ENCODE measurements around the gene SLC7A5.

SLC7A5 gene

DNA sequence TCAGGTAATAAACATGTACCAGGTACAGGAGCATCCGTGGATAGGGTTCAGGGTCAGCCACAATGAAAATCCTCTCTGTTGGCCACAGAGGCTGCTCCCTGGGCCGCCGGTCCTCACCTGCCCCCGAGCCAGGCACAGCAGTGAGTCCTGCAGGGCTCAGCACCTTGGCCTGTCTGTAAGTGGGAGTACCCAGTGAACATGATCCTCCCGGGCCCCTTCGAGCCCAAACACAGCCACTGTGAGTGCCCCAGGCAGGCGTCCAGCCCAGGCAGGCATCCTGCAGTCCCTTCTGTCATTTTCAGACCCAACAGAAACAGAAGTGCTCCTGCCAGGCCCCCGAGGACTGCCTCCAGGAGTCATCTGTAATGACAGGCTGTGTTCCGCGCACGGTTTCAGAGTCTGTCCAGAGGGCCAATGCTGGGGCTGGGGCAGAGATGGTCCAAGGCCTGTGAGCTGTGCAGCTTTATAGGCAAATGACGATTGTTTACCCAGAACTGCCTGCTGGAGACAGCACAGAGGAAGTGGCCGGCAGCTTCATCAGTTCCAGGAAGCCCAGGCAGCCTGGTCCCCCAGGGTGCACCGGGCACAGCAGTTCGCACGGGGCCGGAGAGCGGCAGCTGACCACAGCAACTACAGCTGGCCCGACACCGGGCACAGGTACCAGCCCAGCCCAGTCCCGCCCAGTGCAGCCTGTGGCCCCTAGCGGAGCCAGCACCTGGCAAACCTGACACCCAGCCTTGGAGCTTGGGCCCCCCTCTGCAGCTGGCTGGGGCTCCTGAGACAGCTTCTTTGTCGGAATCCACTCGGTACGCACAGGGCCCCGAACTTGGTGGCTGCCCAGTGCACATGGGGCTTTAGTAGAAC lies 13.2 kb downstream of the SLC7A5 start:
- Histone ChIP-seq H3K9me3 (ENCODE audit: insufficient read depth, low read length, severe bottlenecking) (no peaks in the 10 kb centered on the region), H3K4me2 (ENCODE audit: insufficient read depth, low read length) (peak overlapping the region; percentile 52), H2AFZ (ENCODE audit: low read depth, low read length) (no peak overlapping the region), H3K9ac (ENCODE audit: low read depth, low read length) (no peak overlapping the region; the same call in 1 of the 2 replicates), H3K79me2 (ENCODE audit: insufficient read depth, low read length) (peaks cover 100% of the 10 kb centered on the region), H4K20me1 (ENCODE audit: insufficient read depth, low read length) (peaks cover 97% of the 10 kb centered on the region), H3K4me3 (ENCODE audit: low read depth in 1 of 2, low read length in 2 of 2) (no peak overlapping the region), H3K36me3 (ENCODE audit: insufficient read depth, low read length) (peaks cover 96% of the 10 kb centered on the region), H3K27ac (ENCODE audit: low read length) (peak overlapping the region; percentile 54), H3K27me3 (ENCODE audit: insufficient read depth, low read length, poor library complexity) (no peaks in the 10 kb centered on the region), H3K4me1 (ENCODE audit: insufficient read depth, low read length) (peaks cover 90% of the 10 kb centered on the region)
- DNase-seq, result no peak
- ATAC-seq (ENCODE audit: insufficient read depth, low read depth), result no peak
- TF ChIP-seq EZH2 (IDR thresholded peaks at IDR 0.05; ENCODE audit: borderline replicate concordance, low read depth, low read length, severe bottlenecking), result no peak
- TF ChIP-seq, protein P1, sequence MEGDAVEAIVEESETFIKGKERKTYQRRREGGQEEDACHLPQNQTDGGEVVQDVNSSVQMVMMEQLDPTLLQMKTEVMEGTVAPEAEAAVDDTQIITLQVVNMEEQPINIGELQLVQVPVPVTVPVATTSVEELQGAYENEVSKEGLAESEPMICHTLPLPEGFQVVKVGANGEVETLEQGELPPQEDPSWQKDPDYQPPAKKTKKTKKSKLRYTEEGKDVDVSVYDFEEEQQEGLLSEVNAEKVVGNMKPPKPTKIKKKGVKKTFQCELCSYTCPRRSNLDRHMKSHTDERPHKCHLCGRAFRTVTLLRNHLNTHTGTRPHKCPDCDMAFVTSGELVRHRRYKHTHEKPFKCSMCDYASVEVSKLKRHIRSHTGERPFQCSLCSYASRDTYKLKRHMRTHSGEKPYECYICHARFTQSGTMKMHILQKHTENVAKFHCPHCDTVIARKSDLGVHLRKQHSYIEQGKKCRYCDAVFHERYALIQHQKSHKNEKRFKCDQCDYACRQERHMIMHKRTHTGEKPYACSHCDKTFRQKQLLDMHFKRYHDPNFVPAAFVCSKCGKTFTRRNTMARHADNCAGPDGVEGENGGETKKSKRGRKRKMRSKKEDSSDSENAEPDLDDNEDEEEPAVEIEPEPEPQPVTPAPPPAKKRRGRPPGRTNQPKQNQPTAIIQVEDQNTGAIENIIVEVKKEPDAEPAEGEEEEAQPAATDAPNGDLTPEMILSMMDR (IDR thresholded peaks at IDR 0.05; ENCODE audit: borderline replicate concordance, extremely low read depth, low read length, poor library complexity, severe bottlenecking), result no peak

DNA sequence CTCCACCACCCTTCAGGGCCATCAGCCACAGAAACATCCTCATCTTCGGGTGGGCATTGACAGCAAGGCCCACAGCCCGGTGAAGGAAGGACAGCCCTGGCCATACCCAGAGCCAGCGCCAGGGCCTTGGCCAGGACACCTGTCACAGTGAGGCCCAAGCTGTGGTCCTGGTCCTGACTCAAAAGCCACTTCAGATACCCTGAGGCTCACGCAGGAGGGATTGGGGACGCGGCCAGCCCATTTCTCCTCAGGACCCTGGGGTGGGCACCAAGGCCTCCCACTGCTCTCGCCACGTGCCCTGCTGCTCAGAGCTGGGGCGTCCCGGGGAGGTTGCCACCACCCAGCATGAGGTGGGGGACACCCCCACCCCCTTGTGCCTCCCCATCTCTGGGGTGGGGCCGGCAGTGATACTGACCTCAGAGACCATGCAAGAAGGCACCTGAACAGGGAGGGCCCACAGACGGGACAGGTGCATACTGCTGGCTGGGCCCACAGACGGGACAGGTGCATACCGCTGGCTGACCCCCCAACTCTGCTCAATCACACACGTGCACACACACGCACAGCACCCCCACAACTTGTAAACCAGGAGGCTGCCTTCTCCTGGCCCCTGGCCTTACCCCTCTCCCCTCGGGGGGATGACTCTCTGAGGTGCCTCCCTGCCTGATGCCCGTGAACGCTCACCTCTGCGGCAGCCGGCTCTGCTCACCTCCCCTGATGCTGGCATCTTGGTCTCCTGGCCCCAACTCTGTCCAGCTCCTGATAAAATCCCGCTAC lies 14.2 kb downstream of the SLC7A5 start:
- no peak for TF ChIP-seq EZH2 (IDR thresholded peaks at IDR 0.05; ENCODE audit: borderline replicate concordance, low read depth, low read length, severe bottlenecking)
- TF ChIP-seq, protein P1 (IDR thresholded peaks at IDR 0.05; ENCODE audit: borderline replicate concordance, extremely low read depth, low read length, poor library complexity, severe bottlenecking), result no peak
- H3K36me3 ChIP-seq (ENCODE audit: insufficient read depth, low read length), result peaks cover 98% of the 10 kb centered on the region
- no peak overlapping the region for H2AFZ ChIP-seq (ENCODE audit: low read depth, low read length)
- DNase-seq (no peak), ATAC-seq (ENCODE audit: insufficient read depth, low read depth) (no peak)
- peak overlapping the region; percentile 52 for H3K4me2 ChIP-seq (ENCODE audit: insufficient read depth, low read length)
- no peak overlapping the region for H3K4me3 ChIP-seq (ENCODE audit: low read depth in 1 of 2, low read length in 2 of 2)
- H3K79me2 ChIP-seq (ENCODE audit: insufficient read depth, low read length), result peaks cover 100% of the 10 kb centered on the region
- H4K20me1 ChIP-seq (ENCODE audit: insufficient read depth, low read length), result peaks cover 98% of the 10 kb centered on the region
- peaks cover 84% of the 10 kb centered on the region for H3K4me1 ChIP-seq (ENCODE audit: insufficient read depth, low read length)
- peak overlapping the region; percentile 7; the same call in 1 of the 2 replicates for H3K9ac ChIP-seq (ENCODE audit: low read depth, low read length)
- H3K27me3 ChIP-seq (ENCODE audit: insufficient read depth, low read length, poor library complexity), result no peaks in the 10 kb centered on the region
- H3K27ac ChIP-seq (ENCODE audit: low read length), result peak overlapping the region; percentile 85
- H3K9me3 ChIP-seq (ENCODE audit: insufficient read depth, low read length, severe bottlenecking), result no peaks in the 10 kb centered on the region

DNA sequence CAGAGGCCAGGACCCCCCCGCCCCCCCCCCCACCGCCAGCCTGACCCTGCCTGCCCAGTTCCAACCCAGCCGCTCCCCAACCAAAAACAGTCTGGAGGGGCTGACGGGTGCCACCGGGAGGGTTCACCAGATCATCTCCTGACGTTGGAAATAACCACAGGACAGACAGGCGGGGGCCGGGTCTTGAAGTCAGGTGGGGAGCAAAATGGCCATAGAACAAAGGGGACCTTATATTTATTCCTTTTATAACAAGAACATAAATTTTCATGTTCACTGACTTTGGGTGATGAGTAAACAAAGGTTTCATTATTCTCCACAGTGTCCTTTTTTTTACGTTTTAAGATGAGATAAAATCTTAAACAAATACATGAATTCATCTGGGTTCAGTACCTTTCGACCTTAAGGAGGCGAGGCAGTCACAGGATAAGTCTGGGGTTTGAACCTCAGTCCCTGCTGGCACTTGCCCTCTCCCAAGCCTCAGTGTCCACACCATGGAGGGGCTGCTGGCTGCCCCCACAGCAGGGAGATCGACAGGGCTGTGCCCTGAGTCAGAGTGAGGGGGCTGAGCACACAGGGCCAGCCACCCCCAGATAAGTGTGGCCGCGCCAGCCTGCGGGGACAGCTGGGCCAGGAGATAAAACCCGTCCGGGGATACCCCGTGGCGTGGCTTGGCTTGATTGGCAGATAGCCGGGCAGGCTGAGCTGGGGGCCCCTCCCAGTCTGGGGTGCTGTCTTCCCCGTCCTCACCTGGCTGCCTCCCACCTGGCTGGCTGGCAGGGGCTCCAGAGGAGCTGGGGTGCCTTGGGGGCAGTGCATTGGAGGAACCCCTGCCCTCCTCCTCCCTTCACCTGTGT lies 15.0 kb downstream of the SLC7A5 start:
- peak overlapping the region; percentile 29 for H3K9ac ChIP-seq (ENCODE audit: low read depth, low read length)
- no peak overlapping the region; a peak in 1 of 4 replicates for H3K4me3 ChIP-seq (ENCODE audit: low read depth in 1 of 2, low read length in 2 of 2)
- DNase-seq (no peak), ATAC-seq (ENCODE audit: insufficient read depth, low read depth) (no peak)
- no peak overlapping the region for H2AFZ ChIP-seq (ENCODE audit: low read depth, low read length)
- peaks cover 81% of the 10 kb centered on the region for H3K4me1 ChIP-seq (ENCODE audit: insufficient read depth, low read length)
- H3K4me2 ChIP-seq (ENCODE audit: insufficient read depth, low read length), result peak overlapping the region; percentile 52
- peaks cover 98% of the 10 kb centered on the region for H3K36me3 ChIP-seq (ENCODE audit: insufficient read depth, low read length)
- H3K27me3 ChIP-seq (ENCODE audit: insufficient read depth, low read length, poor library complexity), result no peaks in the 10 kb centered on the region
- no peak for TF ChIP-seq EZH2 (IDR thresholded peaks at IDR 0.05; ENCODE audit: borderline replicate concordance, low read depth, low read length, severe bottlenecking)
- TF ChIP-seq, protein P1 (IDR thresholded peaks at IDR 0.05; ENCODE audit: borderline replicate concordance, extremely low read depth, low read length, poor library complexity, severe bottlenecking), result no peak
- peak overlapping the region; percentile 85 for H3K27ac ChIP-seq (ENCODE audit: low read length)
- H4K20me1 ChIP-seq (ENCODE audit: insufficient read depth, low read length), result peaks cover 100% of the 10 kb centered on the region
- no peaks in the 10 kb centered on the region for H3K9me3 ChIP-seq (ENCODE audit: insufficient read depth, low read length, severe bottlenecking)
- peaks cover 100% of the 10 kb centered on the region for H3K79me2 ChIP-seq (ENCODE audit: insufficient read depth, low read length)
